Sigmoid colon (tissue), 4 donors: ENCODE measurements around the gene OR2T27.

Experiments used
- CTCF ChIP-seq, 4 experiments: fragments of 450-650 bp in 3 of 4; fragments of 200-600 bp in 1 of 4; IDR thresholded peaks; one replicate each; pipeline ENCODE4 v1.5.1; 2016 to 2019; ENCODE audit warnings: antibody characterized with exemption in 4 of 4, mild to moderate bottlenecking in 3 of 4, moderate library complexity in 2 of 4
- POLR2AphosphoS5 ChIP-seq, 4 donors: sonication (generic); formaldehyde crosslinking; IDR thresholded peaks; one replicate each; pipeline ENCODE4 v1.6.1; 2017; ENCODE audit warnings: antibody characterized with exemption in 4 of 4

- no peak for TF ChIP-seq CTCF (IDR thresholded peaks at IDR 0.05)
- no peak for TF ChIP-seq POLR2AphosphoS5 (IDR thresholded peaks at IDR 0.05)
Observed at GRCh38 chr1:248699099-248699498, 43.8 kb upstream of the OR2T27 start.
